OCI-LY3 (cell line): ENCODE measurements around the gene CRTAC1.

Experiments used
- H2AFZ ChIP-seq: fragments of 200-600, 300-600 bp; shearing (Covaris generic); 2 replicates; pipeline ENCODE4 v1.6.0; 2014; ENCODE audit warnings: antibody characterized with exemption, low read depth, low read length
- H3K27ac ChIP-seq: fragments of 200-600, 300-600 bp; sonication (generic); 2 replicates; pipeline ENCODE4 v1.5.1; 2014; ENCODE audit warnings: mild to moderate bottlenecking, low read length, moderate library complexity, mixed read lengths
- H3K27me3 ChIP-seq: fragments of 200-600, 300-600 bp; sonication (generic); 2 replicates; pipeline ENCODE4 v1.6.1; 2014; ENCODE audit warnings: low read depth, low read length, mixed read lengths
- H3K36me3 ChIP-seq: fragments of 200-600, 300-600 bp; sonication (generic); replicated peaks from 2 replicates; pipeline ENCODE3; 2014; ENCODE audit warnings: low read depth, low read length, mixed read lengths
- H3K4me1 ChIP-seq: fragments of 300-600, 200-600 bp; sonication (generic); 2 replicates; pipeline ENCODE4 v1.6.1; 2014; ENCODE audit warnings: low read length, mixed read lengths
- H3K4me2 ChIP-seq: fragments of 200-600, 300-600 bp; sonication (generic); 2 replicates; pipeline ENCODE4 v1.6.1; 2014; ENCODE audit warnings: low read length, mixed read lengths
- H3K4me3 ChIP-seq: fragments of 300-600, 200-600 bp; sonication (generic); 2 replicates; pipeline ENCODE4 v1.5.1; 2014; ENCODE audit warnings: antibody characterized with exemption, mild to moderate bottlenecking, low read length, moderate library complexity
- H3K79me2 ChIP-seq: fragments of 300-600, 200-600 bp; shearing (Covaris generic); 2 replicates; pipeline ENCODE4 v1.6.1; 2014; ENCODE audit warnings: mild to moderate bottlenecking, low read length, mixed read lengths
- H3K9ac ChIP-seq: fragments of 300-600, 200-600 bp; shearing (Covaris generic); 2 replicates; pipeline ENCODE4 v1.6.0; 2014; ENCODE audit warnings: mild to moderate bottlenecking, low read length, moderate library complexity
- H3K9me3 ChIP-seq: fragments of 200-600, 300-600 bp; shearing (Covaris generic); 2 replicates; pipeline ENCODE4 v1.6.1; 2014; ENCODE audit warnings: low read length, mixed read lengths; ENCODE audit not compliant: insufficient read depth
- H4K20me1 ChIP-seq: fragments of 200-600, 300-600 bp; sonication (generic); 2 replicates; pipeline ENCODE4 v1.6.1; 2016; ENCODE audit warnings: low read length, mixed read lengths; ENCODE audit not compliant: insufficient read depth
- CTCF ChIP-seq: fragments of 200-600, 300-600 bp; sonication (generic); IDR thresholded peaks from 2 replicates; pipeline ENCODE4 v1.5.1; 2014; ENCODE audit warnings: antibody characterized with exemption, low read length, low read depth
- EZH2phosphoT487 ChIP-seq: fragments of 200-600 bp; shearing (Covaris generic); IDR thresholded peaks from 2 replicates; pipeline ENCODE4 v1.6.1; 2018; ENCODE audit warnings: antibody characterized with exemption, mixed run types, low read depth

Gene CRTAC1

GRCh38 chr10:98013122-98013521, 17.3 kb downstream of the CRTAC1 start:
- H2AFZ ChIP-seq = no peak overlapping the region
- no peaks in the 10 kb centered on the region for H3K9me3 ChIP-seq
- H3K79me2 ChIP-seq = no peaks in the 10 kb centered on the region
- no peak overlapping the region for H3K27ac ChIP-seq
- no peaks in the 10 kb centered on the region for H3K36me3 ChIP-seq
- no peak overlapping the region for H3K9ac ChIP-seq
- TF ChIP-seq EZH2phosphoT487 (no peak), CTCF (no peak)
- no peak overlapping the region for H3K4me3 ChIP-seq
- peaks cover 7% of the 10 kb centered on the region; the same call in 1 of the 2 replicates for H3K27me3 ChIP-seq
- H3K4me2 ChIP-seq = no peak overlapping the region
- H4K20me1 ChIP-seq = no peaks in the 10 kb centered on the region
- H3K4me1 ChIP-seq = no peaks in the 10 kb centered on the region

GRCh38 chr10:98012644-98013043, 17.8 kb downstream of the CRTAC1 start:
- Histone ChIP-seq H3K27ac (no peak overlapping the region), H2AFZ (no peak overlapping the region), H3K9ac (no peak overlapping the region), H3K4me2 (no peak overlapping the region), H4K20me1 (no peaks in the 10 kb centered on the region), H3K9me3 (no peaks in the 10 kb centered on the region), H3K4me3 (no peak overlapping the region), H3K4me1 (no peaks in the 10 kb centered on the region), H3K79me2 (no peaks in the 10 kb centered on the region), H3K27me3 (peaks cover 10% of the 10 kb centered on the region; the same call in 1 of the 2 replicates), H3K36me3 (no peaks in the 10 kb centered on the region)
- TF ChIP-seq EZH2phosphoT487 (no peak), CTCF (no peak)

GRCh38 chr10:98010939-98011685, 19.3 kb downstream of the CRTAC1 start:
- no peaks in the 10 kb centered on the region for H3K9me3 ChIP-seq
- no peaks in the 10 kb centered on the region for H4K20me1 ChIP-seq
- H3K27me3 ChIP-seq = 0 out of 2 replicates have a peak, but pooled peaks cover 10% of the 10 kb centered on the region
- no peaks in the 10 kb centered on the region for H3K79me2 ChIP-seq
- no peaks in the 10 kb centered on the region for H3K4me1 ChIP-seq
- H3K9ac ChIP-seq = no peak overlapping the region
- H3K4me2 ChIP-seq = no peak overlapping the region
- H3K27ac ChIP-seq = no peak overlapping the region
- H3K4me3 ChIP-seq = no peak overlapping the region
- H2AFZ ChIP-seq = no peak overlapping the region
- TF ChIP-seq EZH2phosphoT487 = no peak
- no peak for TF ChIP-seq CTCF
- H3K36me3 ChIP-seq = no peaks in the 10 kb centered on the region

GRCh38 chr10:98006266-98006665, 24.2 kb downstream of the CRTAC1 start:
- H3K27me3 ChIP-seq = 0 out of 2 replicates have a peak, but pooled peaks cover 3% of the 10 kb centered on the region
- H3K27ac ChIP-seq = no peak overlapping the region
- no peaks in the 10 kb centered on the region for H3K4me1 ChIP-seq
- no peak overlapping the region for H3K9ac ChIP-seq
- H2AFZ ChIP-seq = no peak overlapping the region
- no peaks in the 10 kb centered on the region for H3K79me2 ChIP-seq
- H4K20me1 ChIP-seq = no peaks in the 10 kb centered on the region
- H3K9me3 ChIP-seq = no peaks in the 10 kb centered on the region
- TF ChIP-seq EZH2phosphoT487 (no peak), CTCF (no peak)
- H3K4me3 ChIP-seq = no peak overlapping the region
- no peak overlapping the region for H3K4me2 ChIP-seq
- no peaks in the 10 kb centered on the region for H3K36me3 ChIP-seq
